NAMALWA (cell line): ENCODE results near the gene CTNNA1.
A peak's percentile ranks its signal among the peaks of the same experiment; 100 is the strongest.

Experiments used
- DNase-seq: peaks from one replicate; pipeline ENCODE4 v3.0.0-alpha.2; 2015; ENCODE audit warnings: low spot score

The CTNNA1 gene

DNA sequence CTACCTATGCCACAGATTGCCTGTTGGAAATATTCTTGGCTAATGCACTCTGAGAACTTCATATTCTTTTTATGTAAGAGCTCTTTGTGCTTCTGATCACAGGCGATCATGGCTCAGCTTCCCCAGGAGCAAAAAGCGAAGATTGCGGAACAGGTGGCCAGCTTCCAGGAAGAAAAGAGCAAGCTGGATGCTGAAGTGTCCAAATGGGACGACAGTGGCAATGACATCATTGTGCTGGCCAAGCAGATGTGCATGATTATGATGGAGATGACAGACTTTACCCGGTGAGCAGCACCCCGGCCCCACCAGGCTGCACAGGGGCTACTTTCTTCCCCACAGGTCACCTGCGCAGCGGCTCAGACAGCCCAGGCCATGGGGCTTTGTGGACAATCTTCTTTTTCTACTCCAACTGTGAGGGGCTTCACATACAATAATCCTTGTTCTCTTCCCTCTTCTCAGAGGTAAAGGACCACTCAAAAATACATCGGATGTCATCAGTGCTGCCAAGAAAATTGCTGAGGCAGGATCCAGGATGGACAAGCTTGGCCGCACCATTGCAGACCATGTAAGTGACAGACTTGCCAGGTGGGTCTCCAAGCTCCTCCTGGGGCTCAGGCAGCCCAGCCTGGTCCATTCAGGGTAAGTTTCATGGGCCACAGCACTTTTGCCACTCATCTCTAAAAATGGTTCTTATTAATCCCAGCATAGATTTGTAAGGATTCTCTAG, 177.3 kb downstream of the CTNNA1 start:
- no peak for DNase-seq

DNA sequence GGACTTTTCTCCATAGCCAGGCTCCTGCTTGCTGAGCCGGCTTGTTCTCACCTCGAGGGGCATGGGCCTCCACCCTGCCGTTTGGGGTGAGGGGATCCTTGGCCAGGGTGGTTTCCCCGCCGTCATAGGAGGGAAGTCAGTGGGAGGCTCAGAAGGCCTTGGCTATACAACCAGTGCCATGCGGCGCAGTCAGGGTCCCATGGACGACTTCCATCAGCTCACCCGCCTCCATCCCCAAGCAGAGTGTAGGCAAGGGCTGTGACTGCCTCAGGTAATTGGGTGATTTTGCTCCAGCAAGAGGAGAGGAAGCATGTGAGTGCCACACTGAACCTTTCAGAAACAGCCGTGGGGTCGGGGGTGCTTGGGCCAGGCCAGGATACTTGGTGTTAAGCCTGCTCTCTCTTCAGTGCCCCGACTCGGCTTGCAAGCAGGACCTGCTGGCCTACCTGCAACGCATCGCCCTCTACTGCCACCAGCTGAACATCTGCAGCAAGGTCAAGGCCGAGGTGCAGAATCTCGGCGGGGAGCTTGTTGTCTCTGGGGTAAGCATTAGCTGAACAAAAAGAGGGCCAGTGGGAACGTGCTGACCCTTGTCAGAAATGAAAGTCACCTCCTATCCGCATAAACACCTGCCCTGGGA, 179.1 kb downstream of the CTNNA1 start:
- peak; percentile 6 for DNase-seq

DNA sequence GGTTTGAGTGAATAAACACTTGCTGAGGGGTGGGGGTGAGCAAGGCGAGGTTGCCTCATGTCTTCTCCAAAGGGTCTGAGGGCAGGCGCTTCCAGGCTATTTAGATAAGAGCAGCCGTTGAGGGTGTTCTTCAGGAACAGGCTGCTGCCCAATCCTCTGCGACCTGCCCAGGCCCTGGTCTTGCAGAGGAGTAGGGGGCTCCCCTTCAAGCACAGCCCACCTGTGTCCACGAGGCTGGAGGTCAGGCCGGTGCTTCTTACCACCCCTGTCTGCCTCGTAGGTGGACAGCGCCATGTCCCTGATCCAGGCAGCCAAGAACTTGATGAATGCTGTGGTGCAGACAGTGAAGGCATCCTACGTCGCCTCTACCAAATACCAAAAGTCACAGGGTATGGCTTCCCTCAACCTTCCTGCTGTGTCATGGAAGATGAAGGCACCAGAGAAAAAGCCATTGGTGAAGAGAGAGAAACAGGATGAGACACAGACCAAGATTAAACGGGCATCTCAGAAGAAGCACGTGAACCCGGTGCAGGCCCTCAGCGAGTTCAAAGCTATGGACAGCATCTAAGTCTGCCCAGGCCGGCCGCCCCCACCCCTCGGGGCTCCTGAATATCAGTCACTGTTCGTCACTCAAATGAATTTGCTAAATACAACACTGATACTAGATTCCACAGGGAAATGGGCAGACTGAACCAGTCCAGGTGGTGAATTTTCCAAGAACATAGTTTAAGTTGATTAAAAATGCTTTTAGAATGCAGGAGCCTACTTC, 180.5 kb downstream of the CTNNA1 start:
- DNase-seq: no peak

DNA sequence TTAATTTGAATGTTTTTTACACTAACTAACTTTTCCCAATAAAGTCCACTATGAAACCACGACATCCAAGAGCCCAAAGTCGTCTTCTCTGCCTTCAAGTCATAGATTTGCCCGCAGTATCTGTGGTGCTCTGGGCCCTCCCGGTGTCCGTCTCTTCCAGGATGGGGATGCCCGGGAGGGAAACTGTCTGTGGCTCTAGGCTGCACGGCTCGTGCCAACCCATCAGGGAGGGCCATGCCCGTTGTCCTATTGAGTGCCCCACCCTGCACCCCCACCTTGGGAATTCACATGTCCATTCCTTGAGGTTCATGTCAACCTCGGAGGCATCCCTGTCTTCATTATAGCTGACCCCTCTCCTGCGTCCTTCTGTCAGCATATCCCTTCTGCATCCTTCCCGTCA, 181.7 kb downstream of the CTNNA1 start:
- DNase-seq: no peak

DNA sequence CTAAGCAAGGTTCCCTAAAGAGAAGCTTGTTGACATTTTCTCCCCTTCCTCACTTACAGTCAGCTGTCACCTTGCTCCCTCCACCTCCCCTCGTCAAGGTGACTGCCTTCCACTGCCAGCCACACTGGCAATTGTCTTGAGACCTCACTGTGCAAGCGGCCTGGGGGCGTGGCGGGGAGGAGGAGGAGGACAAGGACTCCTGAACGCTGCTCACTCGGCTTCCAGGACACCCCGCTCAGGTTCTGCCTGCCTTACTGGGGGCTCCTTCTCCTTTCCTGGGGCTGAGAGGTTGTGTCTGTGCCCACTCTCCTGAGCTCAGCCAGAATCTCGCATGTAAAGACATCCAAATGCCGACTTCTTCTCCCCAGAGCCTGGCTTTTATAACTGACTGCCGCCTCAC, 182.2 kb downstream of the CTNNA1 start:
- no peak for DNase-seq

DNA sequence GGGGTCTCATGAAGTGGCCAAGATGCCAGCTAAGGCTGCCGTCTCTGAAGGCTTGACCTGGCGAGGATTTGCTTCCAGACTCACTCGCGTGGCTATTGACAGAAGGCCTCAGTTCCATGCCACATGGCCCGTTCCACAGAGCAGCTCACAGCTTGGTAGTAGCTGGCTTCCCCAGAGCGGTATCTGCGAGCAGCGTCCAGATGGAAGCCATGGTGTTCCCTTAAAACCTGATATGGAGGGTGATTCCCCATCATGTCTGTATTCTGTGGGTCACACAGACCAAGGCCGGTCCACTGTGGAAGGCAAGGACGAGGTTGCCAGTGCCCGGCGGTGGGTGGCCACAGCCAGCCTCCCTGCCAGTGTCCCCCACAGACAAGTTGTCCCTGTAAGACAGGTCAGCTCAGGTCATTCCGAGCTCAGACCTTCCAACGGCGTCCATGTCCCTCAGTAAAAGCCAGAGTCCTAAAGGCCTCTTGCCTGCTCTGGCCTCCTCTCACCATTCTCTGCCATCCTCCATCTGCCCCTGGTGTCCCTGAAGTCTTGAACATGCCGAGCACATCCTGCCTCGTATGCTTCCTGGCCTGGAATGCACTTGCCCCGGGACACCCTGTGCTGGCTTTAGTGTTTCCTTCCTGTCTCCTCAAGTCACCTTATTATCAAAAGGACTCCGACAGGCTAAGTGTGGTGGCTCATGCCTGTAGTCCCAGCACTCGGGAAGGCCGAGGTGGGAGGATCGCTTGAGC, 183.2 kb downstream of the CTNNA1 start:
- no peak for DNase-seq

DNA sequence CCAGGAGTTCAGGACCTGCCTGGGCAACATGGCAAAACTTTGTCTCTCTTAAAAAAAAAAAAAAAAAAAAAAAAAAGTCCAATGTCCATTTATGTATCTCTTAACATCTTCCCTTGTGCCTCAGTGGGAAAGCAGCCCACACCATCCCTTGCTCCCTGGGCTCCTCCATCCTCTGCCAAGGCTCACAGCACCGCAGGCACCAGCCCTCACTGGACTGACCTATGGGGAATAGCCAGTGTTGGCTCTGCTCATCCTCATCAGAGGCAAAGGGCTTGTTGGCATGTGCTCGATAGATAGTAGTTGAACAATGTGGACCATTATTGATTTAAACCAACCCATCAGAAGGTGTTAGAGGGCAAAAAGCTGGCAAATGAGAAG, 183.7 kb downstream of the CTNNA1 start:
- no peak for DNase-seq

GRCh38 chr5:138937392-138938387, 184.5 kb downstream of the CTNNA1 start:
- DNase-seq: no peak

GRCh38 chr5:138938526-138938925, 185.3 kb downstream of the CTNNA1 start:
- no peak for DNase-seq

GRCh38 chr5:138942066-138942465, 188.8 kb downstream of the CTNNA1 start:
- DNase-seq: no peak

DNA sequence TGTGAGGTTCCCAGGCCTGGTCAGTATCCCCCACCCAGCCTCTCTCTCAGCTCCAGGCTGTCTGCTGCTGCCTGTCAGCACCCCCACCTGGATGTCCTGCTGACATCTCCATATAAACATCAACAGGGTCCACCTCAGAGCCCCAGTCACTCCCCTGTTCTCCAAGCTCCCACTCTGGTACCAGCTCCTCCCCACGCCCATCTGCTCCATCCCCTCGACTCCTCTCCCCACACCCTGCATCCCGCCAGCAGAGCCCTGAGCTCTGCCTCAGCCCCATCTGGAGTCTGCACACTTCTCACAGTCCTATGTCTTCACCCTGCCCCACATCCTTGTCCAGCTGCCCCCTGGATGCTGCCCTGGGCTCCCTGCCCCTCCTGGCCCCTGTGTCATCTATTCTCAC, 189.6 kb downstream of the CTNNA1 start:
- DNase-seq: no peak

GRCh38 chr5:138943599-138944173, 190.5 kb downstream of the CTNNA1 start:
- no peak for DNase-seq

DNA sequence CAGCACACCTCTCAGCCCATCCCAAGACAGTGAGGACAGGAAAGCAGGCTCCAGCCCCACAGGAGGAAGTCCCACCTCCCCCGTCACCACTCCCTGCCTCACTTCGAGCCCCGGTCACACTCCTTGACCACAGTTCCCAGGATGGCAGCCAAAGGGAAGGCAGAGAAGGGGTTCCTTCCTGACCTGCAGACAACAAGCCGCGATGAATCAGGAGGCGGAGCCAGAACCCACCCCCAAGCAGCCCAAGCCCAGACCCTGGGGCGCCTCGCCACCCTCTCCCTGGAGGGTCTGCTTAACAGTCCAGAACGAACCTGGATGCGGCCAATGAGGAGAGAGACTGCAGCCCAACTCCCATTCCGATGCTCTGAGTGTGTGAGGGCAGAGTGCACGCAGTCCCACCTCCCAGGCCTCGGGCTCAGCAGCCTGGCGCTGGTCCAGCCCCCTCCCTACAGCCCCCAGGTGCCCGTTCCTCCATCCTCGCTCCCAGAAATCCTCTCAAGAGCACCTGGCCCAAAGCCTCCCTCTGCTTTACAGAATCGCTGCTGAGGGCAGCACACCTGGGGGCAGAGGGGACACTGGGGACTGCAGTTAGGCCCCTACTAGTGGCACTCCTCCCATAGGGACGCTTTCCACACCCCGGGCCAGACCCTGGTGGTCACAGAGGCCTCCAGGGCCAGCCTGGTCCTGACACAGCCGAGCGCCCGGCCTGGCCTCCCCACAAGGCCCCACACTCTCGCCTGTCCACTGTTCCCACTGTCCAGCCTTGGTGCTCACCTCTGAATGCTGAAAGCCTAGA, 191.5 kb downstream of the CTNNA1 start:
- no peak for DNase-seq

GRCh38 chr5:138945421-138946240, 192.4 kb downstream of the CTNNA1 start:
- DNase-seq: peak; percentile 4

DNA sequence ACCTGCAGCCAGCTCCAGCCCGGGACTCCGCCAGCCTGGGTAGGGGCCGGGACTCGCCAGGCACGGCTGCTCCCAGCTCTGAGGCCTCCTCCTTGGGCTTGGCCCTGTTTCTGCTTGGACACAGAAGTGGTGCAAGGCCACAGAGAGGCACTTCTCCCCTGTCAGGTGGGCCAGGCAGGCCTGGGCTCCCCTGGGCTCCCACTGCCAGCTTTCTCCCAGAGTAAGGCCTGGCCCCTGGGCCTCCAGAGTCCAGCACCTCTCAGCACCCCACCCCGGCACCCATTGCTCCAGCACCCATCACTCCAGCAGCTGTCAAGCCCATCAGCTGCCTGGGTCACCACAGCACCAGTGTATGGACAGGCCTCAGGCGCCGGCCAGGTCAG, 193.0 kb downstream of the CTNNA1 start:
- no peak for DNase-seq

GRCh38 chr5:138946831-138947560, 193.8 kb downstream of the CTNNA1 start:
- no peak for DNase-seq

- DNase-seq: no peak
Measured at GRCh38 chr5:138947780-138948179, 194.6 kb downstream of the CTNNA1 start.

- DNase-seq: no peak
Measured at GRCh38 chr5:138948471-138949222, 195.4 kb downstream of the CTNNA1 start.
